HepG2 (cell line): ENCODE measurements around the gene HYPK. TPM values are rescaled to one million over a fixed set of nuclear protein-coding genes. Genes with fewer than 3 reads are reported as not detected.
A peak's percentile ranks its signal among the peaks of the same experiment; 100 is the strongest.

Experiments used
- ATF7-NPFF ChIP-seq: sonication (generic); formaldehyde crosslinking; IDR thresholded peaks from 2 replicates; pipeline ENCODE4 v1.8.1; 2023; ENCODE audit warnings: mild to moderate bottlenecking, low read depth, missing genetic modification reagents, moderate library complexity
- KMT2A ChIP-seq: sonication (generic); formaldehyde crosslinking; IDR thresholded peaks from 2 replicates; pipeline ENCODE4 v1.4.0; 2020; ENCODE audit warnings: missing genetic modification reagents
- PHF8 ChIP-seq: sonication (generic); formaldehyde crosslinking; IDR thresholded peaks from 2 replicates; pipeline ENCODE4 v1.5.0; 2020; ENCODE audit warnings: missing genetic modification reagents
- RFX5 ChIP-seq: IDR thresholded peaks from 2 replicates; pipeline ENCODE4 v1.6.1; 2011; ENCODE audit warnings: low read depth, low read length, improper control_type of control experiment
- TEAD3 ChIP-seq: optimal IDR thresholded peaks from 2 replicates; pipeline ENCODE3; 2016; ENCODE audit warnings: borderline replicate concordance
- ZBTB20 ChIP-seq: sonication (generic); formaldehyde crosslinking; IDR thresholded peaks from 2 replicates; pipeline ENCODE4 v1.8.1; 2023; ENCODE audit warnings: missing genetic modification reagents, low read depth, mild to moderate bottlenecking, borderline replicate concordance
- ZC3H13 ChIP-seq: sonication (generic); formaldehyde crosslinking; IDR thresholded peaks from 2 replicates; pipeline ENCODE4 v1.8.1; 2023; ENCODE audit warnings: mild to moderate bottlenecking, missing genetic modification reagents, moderate library complexity
- ZNF292 ChIP-seq: sonication (generic); formaldehyde crosslinking; IDR thresholded peaks from 2 replicates; pipeline ENCODE4 v1.8.1; 2022; ENCODE audit warnings: mild to moderate bottlenecking, low read depth, missing genetic modification reagents, borderline replicate concordance
- ZNF460 ChIP-seq: sonication (generic); formaldehyde crosslinking; IDR thresholded peaks from 2 replicates; pipeline ENCODE4 v1.5.1; 2020; ENCODE audit warnings: missing genetic modification reagents, mild to moderate bottlenecking, borderline replicate concordance
- ZNF672 ChIP-seq: sonication (generic); formaldehyde crosslinking; IDR thresholded peaks from 2 replicates; pipeline ENCODE4 v1.8.1; 2022; ENCODE audit warnings: missing genetic modification reagents
- ZNF703 ChIP-seq: sonication (generic); formaldehyde crosslinking; IDR thresholded peaks from 2 replicates; pipeline ENCODE4 v1.5.1; 2020; ENCODE audit warnings: missing genetic modification reagents, mild to moderate bottlenecking, moderate library complexity, borderline replicate concordance
- ZNF713 ChIP-seq: sonication (generic); formaldehyde crosslinking; IDR thresholded peaks from 2 replicates; pipeline ENCODE4 v1.4.0; 2020; ENCODE audit warnings: mild to moderate bottlenecking, missing genetic modification reagents
- polyA plus RNA-seq, 8 experiments: library from polyadenylated mRNA; depleted of rRNA in 3 of 8; stranded (reverse) in 7 of 8; unstranded in 1 of 8; fragments of >200 nt; fragmentation: Illumina TruSeq in 4 of 8; extraction: Trizol in 4 of 8; gene quantifications; 2 replicates each; pipeline versions ENCODE4 v1.2.1 to v1.2.3, GENCODE V29; 2011 to 2016; ENCODE audit warnings: low read depth in 4 of 8, missing spikeins in 1 of 8, mixed read lengths in 1 of 8; ENCODE audit not compliant: insufficient read depth in 1 of 8
- total RNA-seq, 5 experiments: library from RNA; depleted of rRNA; stranded (reverse); fragments of >200 nt; fragmentation: Illumina TruSeq; extraction: Trizol; gene quantifications; 2 replicates each; pipeline ENCODE4 v1.2.3, GENCODE V29; 2016; ENCODE audit warnings: low read depth in 1 of 5
- TF ChIP-seq, protein P1 (sequence below): sonication (generic); formaldehyde crosslinking; IDR thresholded peaks from 2 replicates; pipeline ENCODE4 v1.5.0; 2020; ENCODE audit warnings: mild to moderate bottlenecking, missing genetic modification reagents, borderline replicate concordance
- TF ChIP-seq, protein P2 (sequence below): IDR thresholded peaks from 2 replicates; pipeline ENCODE4 v1.6.1; 2018; ENCODE audit warnings: missing genetic modification reagents, mild to moderate bottlenecking, missing compliant biosample characterization
- TF ChIP-seq, protein P3 (sequence below): sonication (generic); formaldehyde crosslinking; conservative IDR thresholded peaks from 2 replicates; pipeline ENCODE4 v1.8.0; 2022; ENCODE audit warnings: mild to moderate bottlenecking, moderate library complexity, missing genetic modification reagents
- TF ChIP-seq, protein P4 (sequence below): sonication (generic); formaldehyde crosslinking; IDR thresholded peaks from 2 replicates; pipeline ENCODE4 v1.5.0; 2020; ENCODE audit warnings: missing genetic modification reagents, mild to moderate bottlenecking, borderline replicate concordance
- TF ChIP-seq, protein P5 (sequence below): sonication (generic); formaldehyde crosslinking; IDR thresholded peaks from 2 replicates; pipeline ENCODE4 v1.4.0; 2020; ENCODE audit warnings: missing genetic modification reagents, borderline replicate concordance

HYPK gene
- total and polyA plus RNA-seq, 2 of the 13 experiments (the other 11 are each of a cell fraction or from before 2014, with no cell fraction given) = 13.5 to 16.5 TPM

DNA sequence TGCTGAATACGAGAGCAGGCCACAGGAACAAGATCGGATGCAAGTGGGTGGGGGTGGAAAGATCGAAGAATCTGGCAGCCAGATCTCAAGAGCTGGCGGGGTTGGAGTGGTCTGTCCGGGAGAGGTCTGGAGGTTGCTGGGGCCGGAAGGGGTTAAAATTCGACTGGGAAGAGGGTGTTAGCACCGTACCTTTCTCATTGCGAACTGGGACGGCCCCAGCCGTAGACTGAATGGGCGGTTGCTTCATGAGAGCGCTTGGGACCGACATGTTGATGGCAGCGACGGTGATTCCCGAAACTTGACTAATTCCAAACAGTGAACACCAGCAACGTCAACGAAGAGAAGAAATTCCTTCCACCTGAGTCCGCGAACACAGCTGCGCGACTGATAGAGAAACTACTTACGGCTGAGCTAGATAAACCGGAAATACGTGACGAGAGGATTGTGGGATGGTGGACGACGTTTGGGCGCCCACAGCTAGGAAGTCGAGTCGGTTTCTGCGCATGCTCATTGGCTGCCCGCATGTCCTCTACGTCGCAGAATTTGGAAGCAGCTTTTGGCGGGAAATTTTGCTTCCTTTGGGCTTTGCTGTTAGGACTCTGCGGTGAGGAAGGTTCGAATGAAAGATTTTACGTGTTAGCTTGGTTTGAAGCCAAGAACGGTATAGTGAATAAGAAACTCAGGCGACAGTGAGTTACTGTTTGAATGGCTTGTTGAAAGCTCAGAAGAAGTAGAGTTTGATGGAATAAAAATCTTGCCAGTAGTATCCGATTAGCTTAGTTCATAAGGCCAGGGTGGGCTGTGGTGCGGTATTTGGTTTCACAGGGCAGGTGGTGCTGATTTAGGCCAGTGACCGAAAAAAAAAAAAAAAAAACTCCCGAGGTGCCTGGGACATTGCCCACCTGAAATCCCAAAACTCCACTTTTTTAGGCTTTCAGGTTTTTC is 24.2 kb downstream of the HYPK start, which contains the start of gene MFAP1 (continued):
- TF ChIP-seq, protein P1, sequence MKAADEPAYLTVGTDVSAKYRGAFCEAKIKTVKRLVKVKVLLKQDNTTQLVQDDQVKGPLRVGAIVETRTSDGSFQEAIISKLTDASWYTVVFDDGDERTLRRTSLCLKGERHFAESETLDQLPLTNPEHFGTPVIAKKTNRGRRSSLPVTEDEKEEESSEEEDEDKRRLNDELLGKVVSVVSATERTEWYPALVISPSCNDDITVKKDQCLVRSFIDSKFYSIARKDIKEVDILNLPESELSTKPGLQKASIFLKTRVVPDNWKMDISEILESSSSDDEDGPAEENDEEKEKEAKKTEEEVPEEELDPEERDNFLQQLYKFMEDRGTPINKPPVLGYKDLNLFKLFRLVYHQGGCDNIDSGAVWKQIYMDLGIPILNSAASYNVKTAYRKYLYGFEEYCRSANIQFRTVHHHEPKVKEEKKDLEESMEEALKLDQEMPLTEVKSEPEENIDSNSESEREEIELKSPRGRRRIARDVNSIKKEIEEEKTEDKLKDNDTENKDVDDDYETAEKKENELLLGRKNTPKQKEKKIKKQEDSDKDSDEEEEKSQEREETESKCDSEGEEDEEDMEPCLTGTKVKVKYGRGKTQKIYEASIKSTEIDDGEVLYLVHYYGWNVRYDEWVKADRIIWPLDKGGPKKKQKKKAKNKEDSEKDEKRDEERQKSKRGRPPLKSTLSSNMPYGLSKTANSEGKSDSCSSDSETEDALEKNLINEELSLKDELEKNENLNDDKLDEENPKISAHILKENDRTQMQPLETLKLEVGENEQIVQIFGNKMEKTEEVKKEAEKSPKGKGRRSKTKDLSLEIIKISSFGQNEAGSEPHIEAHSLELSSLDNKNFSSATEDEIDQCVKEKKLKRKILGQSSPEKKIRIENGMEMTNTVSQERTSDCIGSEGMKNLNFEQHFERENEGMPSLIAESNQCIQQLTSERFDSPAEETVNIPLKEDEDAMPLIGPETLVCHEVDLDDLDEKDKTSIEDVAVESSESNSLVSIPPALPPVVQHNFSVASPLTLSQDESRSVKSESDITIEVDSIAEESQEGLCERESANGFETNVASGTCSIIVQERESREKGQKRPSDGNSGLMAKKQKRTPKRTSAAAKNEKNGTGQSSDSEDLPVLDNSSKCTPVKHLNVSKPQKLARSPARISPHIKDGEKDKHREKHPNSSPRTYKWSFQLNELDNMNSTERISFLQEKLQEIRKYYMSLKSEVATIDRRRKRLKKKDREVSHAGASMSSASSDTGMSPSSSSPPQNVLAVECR (CRISPR knock-in tag) = peak; percentile 87; the same call in 1 of the 2 replicates
- peak; percentile 49; the same call in 1 of the 2 replicates for TF ChIP-seq ZC3H13
- TF ChIP-seq, protein P2, sequence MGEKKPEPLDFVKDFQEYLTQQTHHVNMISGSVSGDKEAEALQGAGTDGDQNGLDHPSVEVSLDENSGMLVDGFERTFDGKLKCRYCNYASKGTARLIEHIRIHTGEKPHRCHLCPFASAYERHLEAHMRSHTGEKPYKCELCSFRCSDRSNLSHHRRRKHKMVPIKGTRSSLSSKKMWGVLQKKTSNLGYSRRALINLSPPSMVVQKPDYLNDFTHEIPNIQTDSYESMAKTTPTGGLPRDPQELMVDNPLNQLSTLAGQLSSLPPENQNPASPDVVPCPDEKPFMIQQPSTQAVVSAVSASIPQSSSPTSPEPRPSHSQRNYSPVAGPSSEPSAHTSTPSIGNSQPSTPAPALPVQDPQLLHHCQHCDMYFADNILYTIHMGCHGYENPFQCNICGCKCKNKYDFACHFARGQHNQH (CRISPR knock-in tag) = peak; percentile 83; the same call in 1 of the 2 replicates
- TF ChIP-seq ZNF713 (CRISPR knock-in tag) = no peak
- TF ChIP-seq, protein P3, sequence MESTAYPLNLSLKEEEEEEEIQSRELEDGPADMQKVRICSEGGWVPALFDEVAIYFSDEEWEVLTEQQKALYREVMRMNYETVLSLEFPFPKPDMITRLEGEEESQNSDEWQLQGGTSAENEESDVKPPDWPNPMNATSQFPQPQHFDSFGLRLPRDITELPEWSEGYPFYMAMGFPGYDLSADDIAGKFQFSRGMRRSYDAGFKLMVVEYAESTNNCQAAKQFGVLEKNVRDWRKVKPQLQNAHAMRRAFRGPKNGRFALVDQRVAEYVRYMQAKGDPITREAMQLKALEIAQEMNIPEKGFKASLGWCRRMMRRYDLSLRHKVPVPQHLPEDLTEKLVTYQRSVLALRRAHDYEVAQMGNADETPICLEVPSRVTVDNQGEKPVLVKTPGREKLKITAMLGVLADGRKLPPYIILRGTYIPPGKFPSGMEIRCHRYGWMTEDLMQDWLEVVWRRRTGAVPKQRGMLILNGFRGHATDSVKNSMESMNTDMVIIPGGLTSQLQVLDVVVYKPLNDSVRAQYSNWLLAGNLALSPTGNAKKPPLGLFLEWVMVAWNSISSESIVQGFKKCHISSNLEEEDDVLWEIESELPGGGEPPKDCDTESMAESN (CRISPR knock-in tag) = peak; percentile 55; the same call in 1 of the 2 replicates
- TF ChIP-seq ZNF703 (CRISPR knock-in tag) = no peak
- no peak for TF ChIP-seq RFX5
- TF ChIP-seq ATF7-NPFF = 0 out of 2 replicates have a peak, but pooled peaks have one; percentile 58
- TF ChIP-seq PHF8 = peak; percentile 92
- TF ChIP-seq, protein P4, sequence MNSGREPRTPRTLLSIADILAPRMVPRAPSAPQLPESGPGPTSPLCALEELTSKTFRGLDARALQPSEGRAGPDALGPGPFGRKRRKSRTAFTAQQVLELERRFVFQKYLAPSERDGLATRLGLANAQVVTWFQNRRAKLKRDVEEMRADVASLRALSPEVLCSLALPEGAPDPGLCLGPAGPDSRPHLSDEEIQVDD (CRISPR knock-in tag) = no peak
- no peak for TF ChIP-seq ZNF460 (CRISPR knock-in tag)
- TF ChIP-seq, protein P5, sequence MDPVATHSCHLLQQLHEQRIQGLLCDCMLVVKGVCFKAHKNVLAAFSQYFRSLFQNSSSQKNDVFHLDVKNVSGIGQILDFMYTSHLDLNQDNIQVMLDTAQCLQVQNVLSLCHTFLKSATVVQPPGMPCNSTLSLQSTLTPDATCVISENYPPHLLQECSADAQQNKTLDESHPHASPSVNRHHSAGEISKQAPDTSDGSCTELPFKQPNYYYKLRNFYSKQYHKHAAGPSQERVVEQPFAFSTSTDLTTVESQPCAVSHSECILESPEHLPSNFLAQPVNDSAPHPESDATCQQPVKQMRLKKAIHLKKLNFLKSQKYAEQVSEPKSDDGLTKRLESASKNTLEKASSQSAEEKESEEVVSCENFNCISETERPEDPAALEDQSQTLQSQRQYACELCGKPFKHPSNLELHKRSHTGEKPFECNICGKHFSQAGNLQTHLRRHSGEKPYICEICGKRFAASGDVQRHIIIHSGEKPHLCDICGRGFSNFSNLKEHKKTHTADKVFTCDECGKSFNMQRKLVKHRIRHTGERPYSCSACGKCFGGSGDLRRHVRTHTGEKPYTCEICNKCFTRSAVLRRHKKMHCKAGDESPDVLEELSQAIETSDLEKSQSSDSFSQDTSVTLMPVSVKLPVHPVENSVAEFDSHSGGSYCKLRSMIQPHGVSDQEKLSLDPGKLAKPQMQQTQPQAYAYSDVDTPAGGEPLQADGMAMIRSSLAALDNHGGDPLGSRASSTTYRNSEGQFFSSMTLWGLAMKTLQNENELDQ = no peak
- 0 out of 2 replicates have a peak, but pooled peaks have one; percentile 48 for TF ChIP-seq ZNF292
- TF ChIP-seq KMT2A (CRISPR knock-in tag) = peak; percentile 93
- TF ChIP-seq ZNF672 (CRISPR knock-in tag) = no peak
- TF ChIP-seq TEAD3 (CRISPR knock-in tag) = peak; percentile 79
- TF ChIP-seq ZBTB20 (CRISPR knock-in tag) = peak; percentile 80; the same call in 1 of the 2 replicates
